Smooth muscle cell (in vitro differentiated cells): ENCODE measurements around the gene DPF3. TPM values are rescaled to one million over a fixed set of nuclear protein-coding genes. Genes with fewer than 3 reads are reported as not detected.

Experiments
- DNase-seq: peaks from one replicate; lab custom pipeline; 2025; ENCODE audit not compliant: unreplicated experiment; lab: John Stamatoyannopoulos, UW
- H2AFZ ChIP-seq: fragments of 200-600 bp; sonication (generic); 2 replicates; pipeline ENCODE4 v1.6.0; 2016; ENCODE audit warnings: antibody characterized with exemption, low read depth, mild to moderate bottlenecking
- H3F3A ChIP-seq: fragments of 200-600 bp; sonication (generic); 2 replicates; pipeline ENCODE4 v1.6.0; 2017; ENCODE audit warnings: antibody characterized with exemption, low read depth
- H3K27ac ChIP-seq: fragments of 200-600 bp; sonication (generic); 2 replicates; pipeline ENCODE4 v1.5.1; 2016; ENCODE audit warnings: low read depth, mild to moderate bottlenecking
- H3K27me3 ChIP-seq: fragments of 200-600 bp; sonication (generic); 2 replicates; pipeline ENCODE4 v1.6.1; 2016; ENCODE audit warnings: low read depth, mild to moderate bottlenecking
- H3K36me3 ChIP-seq: fragments of 200-600 bp; sonication (generic); 2 replicates; pipeline ENCODE4 v1.5.1; 2016; ENCODE audit warnings: low read depth
- H3K4me1 ChIP-seq: fragments of 200-600 bp; sonication (generic); 2 replicates; pipeline ENCODE4 v1.5.1; 2016; ENCODE audit warnings: low read depth
- H3K4me2 ChIP-seq: fragments of 200-600 bp; sonication (generic); 2 replicates; pipeline ENCODE4 v1.6.0; 2016; ENCODE audit warnings: mild to moderate bottlenecking
- H3K4me3 ChIP-seq: fragments of 200-600 bp; sonication (generic); 2 replicates; pipeline ENCODE4 v1.5.1; 2016; ENCODE audit warnings: mild to moderate bottlenecking
- H3K79me2 ChIP-seq: fragments of 200-600 bp; sonication (generic); 2 replicates; pipeline ENCODE4 v1.6.0; 2016; ENCODE audit warnings: low read depth, mild to moderate bottlenecking
- H3K9ac ChIP-seq: fragments of 200-600 bp; sonication (generic); 2 replicates; pipeline ENCODE4 v1.6.0; 2016; ENCODE audit warnings: low read depth
- H3K9me3 ChIP-seq: fragments of 200-600 bp; sonication (generic); replicated peaks from 2 replicates; pipeline ENCODE4 v1.5.1; 2016; ENCODE audit warnings: low read depth
- H4K20me1 ChIP-seq: fragments of 200-600 bp; sonication (generic); 2 replicates; pipeline ENCODE4 v1.6.0; 2016; ENCODE audit warnings: low read depth
- CTCF ChIP-seq: fragments of 200-600 bp; sonication (generic); IDR thresholded peaks from 2 replicates; pipeline ENCODE4 v1.5.1; 2017; ENCODE audit warnings: borderline replicate concordance, mild to moderate bottlenecking, antibody characterized with exemption; ENCODE audit not compliant: insufficient read depth, poor library complexity, severe bottlenecking
- WGBS: methylation state at CpG from one replicate; pipeline ENCODE4 v1.1.7; 2016; ENCODE audit warnings: low lambda C conversion rate; 5-methylcytosine and 5-hydroxymethylcytosine counted together
- polyA plus RNA-seq: library from polyadenylated mRNA; unstranded; fragments of >200 nt; fragmentation: Nextera tagmentation; extraction: Ambion mirVana; gene quantifications from 2 replicates; pipeline ENCODE4 v1.2.1, GENCODE V29; 2016
- total RNA-seq: library from RNA; depleted of rRNA; stranded (reverse); fragments of >200 nt; gene quantifications from 2 replicates; pipeline ENCODE4 v1.2.3, GENCODE V29; 2014

DPF3 gene
- total and polyA plus RNA-seq, 2 experiments from 2014 or later = 4.9 to 12.6 TPM

- Histone ChIP-seq H3K36me3 (no peaks in the 10 kb centered on the region), H3K9ac (no peak overlapping the region), H3K4me2 (peak overlapping the region; percentile 88), H2AFZ (peak overlapping the region; percentile 68), H3K27me3 (peaks cover 38% of the 10 kb centered on the region), H3K27ac (no peak overlapping the region), H3K79me2 (peaks cover 16% of the 10 kb centered on the region), H3K9me3 (no peaks in the 10 kb centered on the region), H3F3A (no peaks in the 10 kb centered on the region), H3K4me3 (peak overlapping the region; percentile 96), H3K4me1 (peaks cover 55% of the 10 kb centered on the region), H4K20me1 (peaks cover 19% of the 10 kb centered on the region)
- no peak for TF ChIP-seq CTCF
- no peak for DNase-seq
- WGBS = 2% methylated on average over 47 of the region's 47 CpGs
Measured at GRCh38 chr14:72892103-72892878, 1.6 kb downstream of the DPF3 start.

- H3K27me3 ChIP-seq = peaks cover 38% of the 10 kb centered on the region
- TF ChIP-seq CTCF = no peak
- H4K20me1 ChIP-seq = peaks cover 19% of the 10 kb centered on the region
- H3K9me3 ChIP-seq = no peaks in the 10 kb centered on the region
- peak overlapping the region; percentile 96 for H3K4me3 ChIP-seq
- peak overlapping the region; percentile 68 for H2AFZ ChIP-seq
- no peak for DNase-seq
- H3K9ac ChIP-seq = no peak overlapping the region
- no peaks in the 10 kb centered on the region for H3F3A ChIP-seq
- WGBS = 3% methylated on average over 14 of the region's 14 CpGs
- peaks cover 56% of the 10 kb centered on the region for H3K4me1 ChIP-seq
- peak overlapping the region; percentile 88 for H3K4me2 ChIP-seq
- no peaks in the 10 kb centered on the region for H3K36me3 ChIP-seq
- no peak overlapping the region for H3K27ac ChIP-seq
- peaks cover 16% of the 10 kb centered on the region for H3K79me2 ChIP-seq
Measured at GRCh38 chr14:72891666-72892102, 2.2 kb downstream of the DPF3 start.

GRCh38 chr14:72889366-72889765, 4.5 kb downstream of the DPF3 start:
- H3K4me2 ChIP-seq = peak overlapping the region; percentile 35
- no peaks in the 10 kb centered on the region for H3F3A ChIP-seq
- H3K9me3 ChIP-seq = no peaks in the 10 kb centered on the region
- H3K27me3 ChIP-seq = peaks cover 29% of the 10 kb centered on the region
- DNase-seq = no peak
- peaks cover 16% of the 10 kb centered on the region for H3K79me2 ChIP-seq
- peaks cover 45% of the 10 kb centered on the region for H3K4me1 ChIP-seq
- 41% methylated on average over 5 of the region's 5 CpGs for WGBS
- H3K9ac ChIP-seq = no peak overlapping the region
- H2AFZ ChIP-seq = no peak overlapping the region
- no peak overlapping the region for H3K27ac ChIP-seq
- TF ChIP-seq CTCF = no peak
- H3K36me3 ChIP-seq = no peaks in the 10 kb centered on the region
- H4K20me1 ChIP-seq = peaks cover 19% of the 10 kb centered on the region
- no peak overlapping the region for H3K4me3 ChIP-seq
